ENCODE results near the gene TBC1D22A.
"Not testable (repeated sequence)": the region's sequence is repeated elsewhere in the genome, so short reads cannot be mapped to it uniquely, and the experiment has no call there.

TBC1D22A gene

DNA sequence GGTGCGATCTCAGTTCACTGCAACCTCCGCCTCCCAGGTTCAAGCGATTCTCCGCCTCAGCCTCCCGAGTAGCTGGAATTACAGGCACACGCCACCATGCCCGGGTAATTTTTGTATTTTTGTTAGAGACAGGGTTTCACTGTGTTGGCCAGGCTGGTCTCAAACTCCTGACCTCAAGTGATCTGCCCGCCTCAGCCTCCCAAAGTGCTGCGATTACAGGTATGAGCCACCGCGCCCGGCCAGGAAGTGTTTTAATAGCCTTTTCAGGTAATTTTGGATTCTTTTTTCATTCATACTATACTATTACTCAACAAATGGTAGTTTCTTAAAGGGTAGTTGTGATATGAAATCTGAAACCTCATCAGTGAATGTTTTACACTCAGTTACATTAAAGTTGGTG is 216.2 kb downstream of the TBC1D22A start:
- not testable (repeated sequence) for DNase-seq

DNA sequence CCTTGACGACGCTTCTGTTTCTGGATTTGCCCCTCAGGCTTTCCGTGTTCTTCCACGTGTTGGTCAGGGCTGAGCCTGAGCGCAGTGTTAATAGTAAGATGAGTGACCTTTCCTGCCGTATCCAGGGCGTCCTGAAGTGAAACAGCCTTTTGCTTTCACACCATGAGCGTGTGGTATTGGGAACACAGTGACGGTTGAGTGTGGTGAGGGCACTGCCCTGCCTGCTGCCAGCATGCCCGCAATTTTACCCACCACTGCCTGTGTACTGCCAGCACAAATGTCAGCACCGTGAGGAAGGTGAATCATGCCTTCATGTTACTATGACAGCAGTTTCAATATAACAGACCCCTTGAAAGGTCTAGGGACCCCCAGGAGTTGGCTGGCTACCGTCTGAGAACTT is 217.1 kb downstream of the TBC1D22A start:
- DNase-seq, result no peak

DNA sequence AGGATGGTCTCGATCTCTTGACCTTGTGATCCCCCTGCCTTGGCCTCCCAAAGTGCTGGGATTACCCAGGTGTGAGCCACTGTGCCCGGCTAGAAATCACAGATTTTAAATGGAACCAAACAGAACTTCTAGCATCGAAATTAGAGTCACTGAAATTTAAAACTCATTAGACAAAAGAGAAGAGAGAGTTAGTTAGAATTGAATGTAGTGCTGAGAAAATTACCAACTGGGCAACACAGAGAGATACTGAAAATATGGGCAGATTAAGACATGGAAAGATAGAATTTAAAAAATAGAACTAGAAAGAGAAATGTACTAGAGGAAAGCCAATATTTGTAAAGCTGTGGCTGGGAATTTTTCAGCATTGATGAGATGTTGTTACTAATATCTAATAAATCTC is 217.9 kb downstream of the TBC1D22A start:
- DNase-seq, result no peak

DNA sequence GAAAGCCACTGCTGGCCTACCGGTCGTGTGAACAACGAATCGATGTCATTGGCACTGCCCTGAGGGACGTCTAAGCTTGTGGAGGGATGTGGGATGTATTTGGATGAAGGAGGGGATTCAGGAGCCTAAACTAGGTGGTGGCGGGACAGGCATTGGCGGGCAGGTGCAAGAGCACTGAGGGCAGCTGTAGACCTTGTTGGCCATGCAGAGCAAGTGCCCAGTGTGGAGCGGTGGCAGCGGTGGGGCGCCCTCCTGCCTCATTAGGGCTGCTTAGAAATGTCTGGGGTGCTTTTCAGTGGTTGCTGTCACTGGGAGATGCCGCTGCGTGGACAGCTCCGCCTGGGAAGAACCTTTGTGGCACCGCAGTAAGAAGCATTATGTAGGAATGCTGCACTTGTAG is 220.2 kb downstream of the TBC1D22A start:
- no peak for DNase-seq

DNA sequence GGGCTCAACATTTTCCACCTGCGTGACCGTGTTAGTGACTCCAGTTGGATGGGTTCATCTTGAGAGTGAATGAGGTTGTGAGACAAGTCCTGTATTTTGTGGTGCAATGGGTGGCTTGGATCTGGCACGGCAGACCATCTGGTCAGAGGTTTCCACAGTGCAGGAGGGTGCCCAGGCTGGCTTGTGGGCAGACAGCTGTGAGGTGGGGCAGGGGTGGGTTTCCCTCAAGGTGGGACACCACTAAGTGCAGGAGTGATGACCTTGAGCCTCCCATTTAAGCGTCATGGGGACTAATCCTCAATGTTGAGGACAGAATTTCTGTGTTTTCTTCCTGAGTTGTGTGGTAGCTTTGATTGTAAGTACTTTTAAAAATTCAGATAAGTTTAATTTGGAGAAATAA is 220.6 kb downstream of the TBC1D22A start:
- DNase-seq, result no peak

DNA sequence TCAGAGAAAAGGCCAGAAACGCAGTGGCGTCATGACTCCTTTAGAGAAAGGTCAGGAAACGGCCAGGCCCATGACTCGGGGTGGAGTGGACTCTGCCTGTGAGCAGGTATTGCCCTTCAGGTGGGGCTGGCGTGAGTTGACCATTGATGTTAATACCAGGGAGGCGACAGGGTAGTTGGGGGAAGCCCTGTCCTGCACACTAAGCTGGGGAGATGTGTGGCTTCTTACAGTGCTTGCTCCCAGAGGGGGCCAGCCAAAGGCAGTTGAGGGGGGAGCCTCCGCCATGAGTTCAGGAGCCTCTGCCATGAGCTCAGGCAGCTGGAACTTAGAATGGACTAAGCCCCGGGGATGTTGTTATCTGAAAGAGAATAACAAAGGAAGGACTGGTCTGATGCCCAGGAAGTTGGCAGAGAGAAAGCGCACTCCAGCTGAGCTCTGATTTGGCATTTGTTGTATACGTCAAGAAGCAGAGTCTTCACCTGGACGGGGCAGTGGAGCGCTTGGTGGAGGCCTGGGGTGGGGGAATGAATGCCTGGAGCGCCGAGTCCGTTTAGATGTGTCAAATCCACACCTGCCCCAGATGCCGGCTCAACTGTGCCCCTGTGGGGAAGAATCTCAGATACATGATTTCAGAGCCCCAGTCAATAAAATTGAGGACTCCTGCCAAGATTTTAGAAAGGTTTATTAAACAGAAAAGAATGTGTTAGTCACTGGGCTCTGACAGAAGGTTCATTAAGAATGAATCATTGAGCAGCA is 222.5 kb downstream of the TBC1D22A start:
- DNase-seq, result no peak

DNA sequence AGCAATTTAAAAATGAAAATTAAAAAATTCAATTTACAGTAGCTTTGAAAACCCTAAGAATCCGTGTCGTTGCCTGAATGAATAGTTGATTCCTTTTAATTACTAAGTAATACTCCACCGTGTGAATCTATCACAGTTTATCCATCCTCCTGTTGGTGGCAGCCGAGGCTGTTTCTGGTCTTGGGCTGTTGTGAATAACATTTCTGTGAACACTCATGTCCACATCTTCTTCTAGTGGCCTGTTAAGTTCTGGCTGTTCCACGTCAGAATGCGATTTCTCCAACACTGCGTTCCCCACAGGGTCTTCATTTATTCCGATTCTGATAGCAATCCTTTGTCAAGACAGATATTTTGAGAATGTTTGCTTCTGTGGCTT is 223.0 kb downstream of the TBC1D22A start:
- DNase-seq, result no peak

DNA sequence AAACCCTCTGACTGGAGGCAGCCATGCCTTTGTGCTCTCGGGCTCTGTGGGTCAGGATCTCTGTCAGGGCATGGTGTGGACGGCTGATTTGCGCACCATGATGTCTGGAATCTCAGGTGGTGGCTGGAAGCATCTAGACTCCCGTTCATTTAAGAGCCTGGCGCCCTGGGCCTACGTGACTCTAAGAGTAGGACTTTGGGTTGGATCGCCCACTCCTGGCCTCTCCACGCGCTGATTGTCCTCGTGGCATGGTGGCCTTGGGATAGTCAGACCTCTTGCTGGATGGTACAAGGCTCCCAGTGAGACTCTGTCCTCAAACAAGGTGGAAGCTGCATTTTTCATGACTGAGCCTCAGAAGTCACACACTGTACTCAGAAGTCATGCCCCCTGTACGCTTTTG is 224.3 kb downstream of the TBC1D22A start:
- DNase-seq, result no peak

DNA sequence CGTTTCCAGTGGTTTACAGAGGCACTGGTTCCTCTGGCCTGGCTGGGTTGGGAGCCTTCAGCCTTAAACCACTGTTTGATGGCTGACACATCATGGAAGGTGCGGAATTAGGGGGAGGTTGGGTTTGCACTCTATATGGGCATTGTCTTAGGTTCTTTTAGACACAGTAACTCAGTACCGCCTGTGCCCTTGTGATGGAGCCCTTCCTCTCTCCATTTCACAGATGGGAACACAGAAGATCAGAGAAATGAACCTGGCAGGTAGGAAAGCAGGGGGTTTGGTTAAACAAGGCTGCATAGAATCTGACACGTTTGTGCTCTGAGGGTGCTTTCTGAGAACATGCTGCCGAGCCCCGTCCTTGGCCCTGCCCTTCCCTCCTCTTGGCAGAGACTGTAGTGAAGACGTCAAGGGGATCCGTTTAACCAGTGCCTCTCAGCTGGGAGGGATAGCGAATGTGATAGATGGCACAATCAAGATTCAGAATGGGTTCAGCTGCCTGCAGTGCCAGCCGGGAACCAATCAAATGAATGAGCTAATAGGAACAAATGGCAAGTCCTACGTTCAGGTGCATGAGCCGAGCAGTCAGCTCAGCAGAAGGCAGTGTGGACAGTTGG is 228.6 kb downstream of the TBC1D22A start:
- DNase-seq, result no peak

DNA sequence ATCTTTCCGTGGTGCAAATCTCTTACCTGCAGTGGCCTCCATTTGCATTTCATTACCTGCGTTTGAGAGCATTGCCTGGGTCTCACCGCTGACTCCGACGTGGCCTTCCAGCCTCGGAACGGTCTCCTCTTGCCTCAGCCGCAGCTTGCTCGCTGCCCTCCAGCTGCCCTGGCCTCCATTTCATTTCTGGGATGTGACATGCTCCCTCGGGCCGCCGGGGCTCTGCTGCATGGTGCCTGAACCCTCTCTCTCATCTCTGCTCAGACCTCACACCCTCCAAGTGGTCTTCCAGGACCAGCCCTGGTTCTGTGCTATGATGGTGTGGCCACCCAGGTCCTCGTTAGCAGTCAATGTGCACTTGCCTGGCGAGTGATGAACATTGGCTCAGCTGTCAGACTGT is 229.2 kb downstream of the TBC1D22A start:
- no peak for DNase-seq

DNA sequence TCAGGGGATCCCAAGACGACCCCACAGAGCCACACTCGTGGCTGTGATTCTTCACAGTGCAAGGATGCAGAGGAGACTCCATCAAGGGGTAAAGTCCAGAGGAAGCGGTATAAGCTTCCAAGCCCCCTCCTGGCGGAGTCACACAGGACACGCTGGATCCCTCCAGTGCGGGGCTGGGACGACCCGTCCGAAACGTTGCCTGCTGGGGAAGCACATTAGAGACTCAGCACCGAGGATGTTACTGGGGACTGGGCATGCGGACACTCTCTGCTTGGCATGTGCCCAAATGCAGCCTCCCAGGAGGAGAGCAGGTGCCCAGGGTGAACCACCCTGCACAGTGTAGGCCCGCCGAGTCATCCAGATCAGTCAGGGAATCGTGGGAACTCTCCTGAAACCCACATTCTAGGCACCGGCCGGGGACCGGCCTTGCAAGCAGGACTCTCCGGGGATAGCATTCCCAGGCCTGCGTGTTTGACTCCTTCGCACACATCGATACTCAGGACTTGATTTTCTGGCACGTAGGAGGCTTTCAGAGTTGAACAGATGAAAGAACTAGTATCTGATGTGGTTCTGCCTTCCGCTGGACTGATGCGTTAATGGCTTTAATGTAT is 229.8 kb downstream of the TBC1D22A start:
- no peak for DNase-seq

DNA sequence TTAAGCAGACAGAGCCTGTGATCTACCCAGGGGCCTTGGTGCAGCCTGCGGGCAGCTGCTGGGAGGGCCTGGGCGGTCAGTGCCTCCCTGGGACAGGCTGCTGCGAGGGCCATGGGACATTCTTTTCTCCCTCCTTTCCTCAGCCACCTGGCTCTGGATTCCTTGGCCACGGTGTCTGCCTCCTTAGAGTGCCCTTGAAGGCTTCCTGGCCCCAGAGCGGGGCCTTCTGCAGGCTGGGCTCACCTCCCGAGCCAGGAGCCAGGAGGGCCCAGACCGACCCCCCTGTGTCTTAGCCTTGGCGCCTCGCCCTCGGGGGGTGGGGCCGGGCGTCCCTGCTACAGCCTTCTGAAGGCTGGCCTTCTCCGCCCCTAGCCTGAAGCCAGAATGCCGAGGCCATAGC is 231.2 kb downstream of the TBC1D22A start:
- DNase-seq, result no peak

DNA sequence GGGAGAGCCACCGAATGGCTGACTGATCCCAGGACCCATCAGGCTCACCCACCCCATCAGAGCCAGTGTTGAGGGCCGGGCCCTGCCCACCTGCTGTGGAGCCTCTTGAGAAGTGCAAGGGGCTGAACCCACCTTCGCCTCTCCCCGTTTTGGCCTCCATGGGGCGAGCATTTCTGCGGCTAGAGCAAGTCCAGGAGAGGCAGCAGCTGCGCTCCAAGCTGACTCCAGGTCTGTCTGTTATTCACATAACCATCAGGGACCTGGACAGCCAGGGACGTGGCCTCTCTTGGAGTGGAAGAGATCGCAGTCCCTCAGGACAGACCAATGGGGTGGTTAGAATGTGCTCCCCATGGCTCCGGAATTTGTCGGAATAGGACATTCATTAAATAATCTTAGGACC is 231.8 kb downstream of the TBC1D22A start:
- DNase-seq, result no peak

DNA sequence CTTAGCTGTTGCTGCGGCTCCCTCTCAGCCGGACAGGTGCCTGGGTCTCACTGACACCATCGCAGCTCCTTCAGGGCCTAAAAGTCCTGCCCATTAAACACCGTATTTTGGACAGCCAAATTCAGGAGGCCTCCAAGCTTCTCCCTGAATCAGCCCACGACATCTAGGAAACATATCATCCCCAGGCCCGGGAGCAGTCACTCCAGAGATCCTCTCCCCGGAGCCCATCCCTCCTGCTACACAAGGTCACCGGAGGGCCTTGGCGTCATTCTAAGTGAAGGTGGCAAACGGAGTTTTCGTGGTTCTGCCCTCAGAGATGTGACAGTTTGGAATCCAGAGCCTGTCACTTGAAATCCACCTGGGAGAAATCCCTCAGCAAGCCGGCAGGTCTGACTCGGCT is 232.5 kb downstream of the TBC1D22A start:
- no peak for DNase-seq

DNA sequence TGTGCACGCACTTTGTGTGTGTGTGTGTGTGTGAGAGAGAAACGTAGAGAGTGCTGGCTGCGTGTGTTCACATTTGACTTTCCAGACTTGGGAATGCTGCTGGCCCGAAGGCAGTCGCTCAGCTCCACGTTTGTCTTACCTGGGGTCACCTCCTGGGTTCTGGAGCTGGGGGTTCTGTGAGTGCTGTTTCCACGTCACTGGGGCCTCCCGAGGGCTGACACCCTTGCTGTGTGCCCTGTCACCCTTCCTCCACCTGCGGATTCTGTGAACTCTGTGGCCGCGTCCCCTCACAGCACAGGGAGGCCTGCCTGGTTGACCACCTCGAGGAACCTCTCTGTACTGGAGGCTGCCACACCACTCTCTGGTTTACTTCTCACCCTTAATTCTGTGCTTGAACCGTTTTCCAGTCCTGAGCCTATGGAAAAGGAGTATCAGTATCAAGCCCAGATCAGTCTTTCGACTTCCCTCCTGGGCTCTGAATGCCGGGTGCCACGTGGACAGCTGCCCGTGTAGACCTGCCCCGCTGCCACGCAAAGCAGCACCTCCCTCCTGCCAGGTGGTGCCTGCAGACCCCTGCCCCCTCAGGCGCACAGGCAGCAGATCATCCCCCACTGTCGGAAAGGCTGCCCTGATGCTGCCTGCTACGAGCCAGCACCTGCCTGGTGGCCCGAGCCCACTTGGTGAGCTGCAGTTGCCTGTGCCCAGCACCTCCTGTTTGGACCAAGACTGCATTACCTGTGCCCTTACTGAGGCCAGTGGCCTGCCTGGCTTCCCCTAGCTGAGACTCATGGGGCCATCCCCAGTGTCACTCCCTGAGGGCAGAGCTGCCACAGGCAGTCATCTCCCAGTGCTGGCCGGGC is 233.3 kb downstream of the TBC1D22A start:
- DNase-seq, result no peak

DNA sequence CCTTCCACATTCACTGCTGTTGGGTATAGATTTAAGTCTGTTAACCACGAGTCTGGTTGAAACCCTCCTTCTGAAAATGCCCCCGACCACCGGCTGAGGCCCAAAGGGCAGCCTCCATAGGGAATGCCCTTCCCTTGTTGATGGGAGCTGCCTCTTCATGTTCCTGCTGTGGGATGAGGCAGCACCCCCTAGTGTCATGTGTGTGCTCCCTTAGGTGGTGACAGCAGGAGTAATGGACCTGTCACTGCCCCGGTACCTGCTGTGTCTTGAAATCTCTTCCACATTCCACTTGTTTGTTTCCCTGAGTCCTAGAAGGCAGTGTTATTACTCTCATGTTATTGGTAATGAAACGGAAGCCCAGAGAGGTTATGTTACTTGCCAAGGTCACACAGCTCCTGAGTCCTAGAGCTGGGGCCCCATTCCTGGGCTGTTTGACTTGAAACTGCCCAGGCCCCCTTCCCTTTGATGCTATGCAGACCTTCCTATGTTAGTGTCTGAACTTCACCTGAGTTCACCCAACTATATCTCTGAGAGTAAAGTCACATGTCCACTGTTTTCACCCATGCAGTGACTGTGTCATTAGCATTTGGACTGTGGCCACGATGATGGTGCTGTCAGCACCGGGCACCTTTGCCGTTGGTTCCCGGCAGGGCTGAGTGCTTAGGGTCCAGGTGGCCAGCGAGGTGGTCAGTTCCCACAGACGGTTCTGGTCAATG is 234.3 kb downstream of the TBC1D22A start:
- no peak for DNase-seq

DNA sequence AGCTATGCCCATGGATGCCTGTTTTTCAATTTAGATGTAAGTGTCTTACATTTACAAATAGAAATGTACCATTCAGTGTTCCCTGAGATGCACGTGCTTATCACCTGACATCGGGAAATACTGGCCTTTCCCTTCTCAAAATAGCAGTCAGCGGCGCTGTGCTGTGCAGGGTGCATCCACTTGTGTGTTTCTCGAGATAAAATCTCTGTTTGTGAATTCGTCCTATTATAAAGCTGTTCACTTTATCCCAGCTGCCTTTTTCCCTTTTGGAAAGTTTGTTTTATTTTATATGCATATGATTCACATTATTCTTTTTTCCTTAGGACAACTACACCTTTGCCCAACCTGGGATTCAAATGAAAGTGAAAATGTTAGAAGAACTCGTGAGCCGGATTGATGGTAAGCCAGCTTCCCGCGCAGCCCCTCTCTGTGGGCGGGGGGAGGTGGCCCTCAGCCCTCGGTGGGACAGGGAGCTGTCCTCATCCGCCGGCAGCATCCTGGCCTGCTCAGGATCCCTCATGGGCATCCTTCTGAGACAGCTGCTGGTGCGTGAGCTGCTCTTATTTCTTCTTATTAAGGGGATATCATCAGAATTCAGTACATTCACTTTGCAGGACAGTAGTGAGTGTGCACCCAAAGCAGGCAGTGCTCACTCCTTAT is 235.0 kb downstream of the TBC1D22A start:
- no peak for DNase-seq

DNA sequence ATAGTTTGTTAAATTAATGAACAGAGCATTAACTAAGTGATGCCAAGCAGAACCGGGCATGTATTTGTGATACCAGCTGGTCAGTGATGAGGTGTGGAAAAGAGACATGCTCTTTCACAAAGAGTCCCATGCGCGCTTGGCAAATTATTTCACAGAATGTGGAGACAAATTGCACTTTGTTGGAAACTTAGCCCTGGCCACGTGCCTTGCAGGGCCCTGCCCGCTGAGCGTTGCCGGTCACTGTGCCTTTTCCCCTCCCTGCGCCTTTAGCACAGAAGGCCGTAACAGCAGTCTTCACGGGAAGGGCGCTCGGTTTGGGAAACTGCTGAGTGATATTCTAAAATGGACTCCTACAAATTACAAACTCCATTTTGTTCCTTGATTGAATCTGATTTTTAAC is 235.9 kb downstream of the TBC1D22A start:
- no peak for DNase-seq

DNA sequence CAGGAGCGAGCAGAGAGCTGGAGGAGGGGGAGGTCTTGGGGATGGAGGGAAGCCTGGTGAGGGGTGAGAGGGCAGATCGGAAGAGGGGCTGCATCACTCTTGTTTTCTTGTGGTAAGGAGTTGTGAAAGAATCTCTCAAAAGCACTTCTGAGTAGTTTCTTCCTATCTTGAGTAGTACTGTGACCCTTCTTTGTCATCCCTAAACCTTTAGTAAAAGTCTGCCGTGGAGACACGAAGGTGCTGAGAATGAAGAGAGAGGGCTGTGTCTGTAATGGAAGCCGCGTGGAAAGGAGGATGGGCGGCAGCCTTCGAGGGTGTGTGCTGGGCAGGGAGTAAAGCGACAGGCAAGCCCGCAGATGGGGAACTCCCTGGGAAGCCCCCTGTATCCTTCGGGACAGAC is 237.8 kb downstream of the TBC1D22A start:
- DNase-seq, result no peak

DNA sequence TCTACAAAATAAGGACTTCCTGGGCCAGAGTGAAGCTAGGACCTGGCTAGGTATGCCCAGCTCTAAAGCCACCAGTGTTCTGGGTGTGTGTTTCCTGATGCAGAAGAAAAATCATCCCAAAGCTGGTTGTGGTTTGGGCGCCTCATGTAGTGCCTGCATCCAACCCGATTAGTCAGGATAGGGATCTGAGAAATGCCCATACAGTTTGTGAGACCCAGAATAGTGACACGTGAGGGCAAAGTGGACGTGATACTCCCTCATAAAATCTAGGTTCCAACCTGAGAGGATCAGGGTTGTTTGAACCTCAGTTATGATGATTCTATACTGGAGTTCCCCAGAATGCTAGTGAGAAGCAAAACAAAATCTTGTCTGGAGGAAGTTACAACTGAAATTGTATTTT is 238.4 kb downstream of the TBC1D22A start:
- no peak for DNase-seq

DNA sequence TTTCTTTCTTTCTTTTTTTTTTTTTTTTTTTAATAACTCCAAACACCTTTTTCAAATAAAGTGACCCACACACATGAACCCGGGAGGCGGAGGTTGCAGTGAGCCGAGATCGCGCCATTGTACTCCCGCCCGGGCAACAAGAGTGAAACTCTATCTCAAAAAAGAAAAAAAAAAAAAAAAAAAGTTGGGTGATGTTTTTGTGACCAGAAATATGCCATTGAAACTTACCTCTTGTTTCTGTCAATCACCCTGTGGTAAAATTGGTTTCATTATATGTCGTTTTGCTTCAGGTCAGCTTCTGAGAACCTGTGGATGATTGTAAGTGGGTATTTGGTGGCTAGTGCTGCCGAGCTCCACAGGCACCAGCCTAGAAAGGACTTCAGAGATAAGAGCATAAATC is 238.8 kb downstream of the TBC1D22A start:
- no peak for DNase-seq

DNA sequence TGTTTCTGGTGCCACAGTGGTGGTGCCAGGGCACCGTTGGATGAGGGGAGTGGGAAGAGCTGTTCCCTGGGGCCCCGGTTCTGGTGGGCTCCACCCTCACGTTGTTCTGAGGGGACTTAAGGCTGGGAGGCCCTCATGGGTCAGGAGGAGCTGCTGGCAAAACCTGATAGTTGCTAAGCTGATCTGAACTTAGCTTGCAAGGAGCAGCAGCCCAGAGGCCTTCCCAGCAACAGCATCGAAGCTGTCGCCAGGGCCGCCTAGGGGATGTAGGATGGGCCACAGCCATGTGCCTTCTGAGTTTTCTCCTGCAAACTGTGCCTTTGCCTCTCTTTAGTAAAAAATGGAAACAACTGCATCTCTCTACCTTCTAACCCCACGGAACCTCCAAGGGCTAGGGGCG is 240.2 kb downstream of the TBC1D22A start:
- no peak for DNase-seq

All from NCI-H2029 (cell line).